DOHH2 (cell line): ENCODE results near the gene RCOR1.

Experiments used
- EZH2phosphoT487 ChIP-seq: fragments of 200-600 bp; sonication (generic); IDR thresholded peaks from 2 replicates; pipeline ENCODE4 v1.6.1; 2017; ENCODE audit warnings: borderline replicate concordance, mild to moderate bottlenecking, antibody characterized with exemption, low read length, moderate library complexity, mixed read lengths
- TF ChIP-seq, protein P1 (sequence below): fragments of 200-600 bp; sonication (generic); IDR thresholded peaks from one replicate; pipeline ENCODE4 v1.5.1; 2014; ENCODE audit warnings: antibody characterized with exemption, mild to moderate bottlenecking, low read depth, low read length; ENCODE audit not compliant: poor library complexity, severe bottlenecking

- TF ChIP-seq, protein P1, sequence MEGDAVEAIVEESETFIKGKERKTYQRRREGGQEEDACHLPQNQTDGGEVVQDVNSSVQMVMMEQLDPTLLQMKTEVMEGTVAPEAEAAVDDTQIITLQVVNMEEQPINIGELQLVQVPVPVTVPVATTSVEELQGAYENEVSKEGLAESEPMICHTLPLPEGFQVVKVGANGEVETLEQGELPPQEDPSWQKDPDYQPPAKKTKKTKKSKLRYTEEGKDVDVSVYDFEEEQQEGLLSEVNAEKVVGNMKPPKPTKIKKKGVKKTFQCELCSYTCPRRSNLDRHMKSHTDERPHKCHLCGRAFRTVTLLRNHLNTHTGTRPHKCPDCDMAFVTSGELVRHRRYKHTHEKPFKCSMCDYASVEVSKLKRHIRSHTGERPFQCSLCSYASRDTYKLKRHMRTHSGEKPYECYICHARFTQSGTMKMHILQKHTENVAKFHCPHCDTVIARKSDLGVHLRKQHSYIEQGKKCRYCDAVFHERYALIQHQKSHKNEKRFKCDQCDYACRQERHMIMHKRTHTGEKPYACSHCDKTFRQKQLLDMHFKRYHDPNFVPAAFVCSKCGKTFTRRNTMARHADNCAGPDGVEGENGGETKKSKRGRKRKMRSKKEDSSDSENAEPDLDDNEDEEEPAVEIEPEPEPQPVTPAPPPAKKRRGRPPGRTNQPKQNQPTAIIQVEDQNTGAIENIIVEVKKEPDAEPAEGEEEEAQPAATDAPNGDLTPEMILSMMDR = no peak
- TF ChIP-seq EZH2phosphoT487 = no peak
These were observed 158.6 kb downstream of the RCOR1 start for GRCh38 chr14:102751088-102751487.
